HepG2 (cell line): ENCODE data around the gene ERCC4. TPM values are rescaled to one million over a fixed set of nuclear protein-coding genes. Genes with fewer than 3 reads are reported as not detected.

ENCODE experiments used
- ELF1 ChIP-seq: sonication (generic); formaldehyde crosslinking; IDR thresholded peaks from 2 replicates; pipeline ENCODE4 v1.4.0; 2020; ENCODE audit warnings: missing genetic modification reagents
- HMGXB4 ChIP-seq, 2 experiments: sonication (generic) in 1 of 2; formaldehyde crosslinking in 1 of 2; IDR thresholded peaks; 2 replicates each; pipeline versions ENCODE4 v1.4.0 to v1.6.1; 2018 to 2020; ENCODE audit warnings: missing genetic modification reagents in 2 of 2, borderline replicate concordance in 1 of 2, low read depth in 1 of 2, mild to moderate bottlenecking in 1 of 2, missing biosample characterization in 1 of 2
- JUNB ChIP-seq: sonication (generic); formaldehyde crosslinking; IDR thresholded peaks from 2 replicates; pipeline ENCODE4 v1.8.0; 2022; ENCODE audit warnings: missing genetic modification reagents, mild to moderate bottlenecking, borderline replicate concordance
- MAZ ChIP-seq, 2 experiments: sonication (generic) in 1 of 2; formaldehyde crosslinking in 1 of 2; IDR thresholded peaks; 2 replicates each; pipeline versions ENCODE4 v1.5.0 to v1.6.1; 2012 to 2020; ENCODE audit warnings: low read depth in 2 of 2, mild to moderate bottlenecking in 2 of 2, borderline replicate concordance in 1 of 2, improper control_type of control experiment in 1 of 2, low read length in 1 of 2, missing genetic modification reagents in 1 of 2, moderate library complexity in 1 of 2
- NCOA2 ChIP-seq: sonication (generic); formaldehyde crosslinking; IDR thresholded peaks from 2 replicates; pipeline ENCODE4 v1.8.0; 2022; ENCODE audit warnings: inconsistent platforms
- NCOA5 ChIP-seq: sonication (generic); formaldehyde crosslinking; IDR thresholded peaks from 2 replicates; pipeline ENCODE4 v1.4.0; 2020; ENCODE audit warnings: missing genetic modification reagents
- NFIC ChIP-seq: IDR thresholded peaks from 2 replicates; pipeline ENCODE4 v1.6.1; 2012; ENCODE audit warnings: mild to moderate bottlenecking, low read length, inconsistent platforms
- PHF21A ChIP-seq: sonication (generic); formaldehyde crosslinking; IDR thresholded peaks from 2 replicates; pipeline ENCODE4 v1.5.0; 2020; ENCODE audit warnings: mild to moderate bottlenecking, missing genetic modification reagents
- RAD51 ChIP-seq: fragments of 450-650 bp; IDR thresholded peaks from 2 replicates; pipeline ENCODE4 v1.6.1; 2016; ENCODE audit warnings: borderline replicate concordance
- RBM39 ChIP-seq: fragments of 200-400 bp; formaldehyde crosslinking; IDR thresholded peaks from one replicate; pipeline ENCODE4 v1.6.1; 2018; ENCODE audit warnings: antibody characterized with exemption, mild to moderate bottlenecking, low read depth, low read length; ENCODE audit not compliant: poor library complexity, severe bottlenecking
- RFX3 ChIP-seq: IDR thresholded peaks from 2 replicates; pipeline ENCODE4 v1.6.1; 2016; ENCODE audit warnings: missing biosample characterization, missing genetic modification reagents
- SNAI1 ChIP-seq: sonication (generic); formaldehyde crosslinking; IDR thresholded peaks from 2 replicates; pipeline ENCODE4 v1.5.0; 2020; ENCODE audit warnings: mild to moderate bottlenecking, missing genetic modification reagents, borderline replicate concordance
- SNAPC5 ChIP-seq: sonication (generic); formaldehyde crosslinking; IDR thresholded peaks from 2 replicates; pipeline ENCODE4 v1.8.1; 2023; ENCODE audit warnings: mild to moderate bottlenecking, missing genetic modification reagents, borderline replicate concordance
- TBX2 ChIP-seq: sonication (generic); formaldehyde crosslinking; IDR thresholded peaks from 2 replicates; pipeline ENCODE4 v1.5.0; 2020; ENCODE audit warnings: missing genetic modification reagents, mild to moderate bottlenecking, borderline replicate concordance
- TEF ChIP-seq: sonication (generic); formaldehyde crosslinking; IDR thresholded peaks from 2 replicates; pipeline ENCODE4 v1.5.0; 2020; ENCODE audit warnings: missing genetic modification reagents
- TRIM22 ChIP-seq: fragments of 450-650 bp; IDR thresholded peaks from 2 replicates; pipeline ENCODE4 v1.6.1; 2017
- XRCC5 ChIP-seq: fragments of 200-400 bp; formaldehyde crosslinking; optimal IDR thresholded peaks from 2 replicates; pipeline ENCODE3; 2017; ENCODE audit warnings: mild to moderate bottlenecking, low read length
- ZBED4 ChIP-seq: sonication (generic); formaldehyde crosslinking; IDR thresholded peaks from 2 replicates; pipeline ENCODE4 v1.4.0; 2020; ENCODE audit warnings: missing genetic modification reagents, borderline replicate concordance
- ZNF441 ChIP-seq: sonication (generic); formaldehyde crosslinking; IDR thresholded peaks from 2 replicates; pipeline ENCODE4 v1.7.0; 2021; ENCODE audit warnings: missing genetic modification reagents, borderline replicate concordance
- ZNF652 ChIP-seq: IDR thresholded peaks from 2 replicates; pipeline ENCODE4 v1.6.1; 2016; ENCODE audit warnings: low read depth, borderline replicate concordance
- ZNF878 ChIP-seq: sonication (generic); formaldehyde crosslinking; IDR thresholded peaks from 2 replicates; pipeline ENCODE4 v1.8.1; 2023; ENCODE audit warnings: mild to moderate bottlenecking, missing genetic modification reagents, moderate library complexity
- polyA plus RNA-seq, 8 experiments: library from polyadenylated mRNA; depleted of rRNA in 3 of 8; stranded (reverse) in 7 of 8; unstranded in 1 of 8; fragments of >200 nt; fragmentation: Illumina TruSeq in 4 of 8; extraction: Trizol in 4 of 8; gene quantifications; 2 replicates each; pipeline versions ENCODE4 v1.2.1 to v1.2.3, GENCODE V29; 2011 to 2016; ENCODE audit warnings: low read depth in 4 of 8, missing spikeins in 1 of 8, mixed read lengths in 1 of 8; ENCODE audit not compliant: insufficient read depth in 1 of 8
- total RNA-seq, 5 experiments: library from RNA; depleted of rRNA; stranded (reverse); fragments of >200 nt; fragmentation: Illumina TruSeq; extraction: Trizol; gene quantifications; 2 replicates each; pipeline ENCODE4 v1.2.3, GENCODE V29; 2016; ENCODE audit warnings: low read depth in 1 of 5

Gene ERCC4
- total and polyA plus RNA-seq, 2 of the 13 experiments (the other 11 are each of a cell fraction or from before 2014, with no cell fraction given) = 5.4 to 15.2 TPM

- 0 out of 2 replicates have a peak, but pooled peaks have one; percentile 27 for TF ChIP-seq ZNF441
- no peak for TF ChIP-seq MAZ (IDR thresholded peaks at IDR 0.05; ENCODE audit: borderline replicate concordance, low read depth, low read length)
- no peak for TF ChIP-seq MAZ (CRISPR knock-in tag; IDR thresholded peaks at IDR 0.05; ENCODE audit: low read depth)
- TF ChIP-seq NFIC = no peak
- no peak for TF ChIP-seq JUNB (CRISPR knock-in tag)
- TF ChIP-seq ZNF652 = no peak
- no peak for TF ChIP-seq TRIM22
- TF ChIP-seq RBM39 = no peak
- peak; percentile 30; the same call in 1 of the 2 replicates for TF ChIP-seq ZBED4 (CRISPR knock-in tag)
- TF ChIP-seq RFX3 (CRISPR knock-in tag) = no peak
- TF ChIP-seq SNAI1 (CRISPR knock-in tag) = no peak
- no peak for TF ChIP-seq SNAPC5 (CRISPR knock-in tag)
- TF ChIP-seq NCOA2 (CRISPR knock-in tag) = 0 out of 2 replicates have a peak, but pooled peaks have one; percentile 23
- TF ChIP-seq ZNF878 (CRISPR knock-in tag) = 0 out of 2 replicates have a peak, but pooled peaks have one; percentile 24
- no peak for TF ChIP-seq NCOA5
- no peak for TF ChIP-seq TEF (CRISPR knock-in tag)
- TF ChIP-seq TBX2 (CRISPR knock-in tag) = no peak
- peak; percentile 82 for TF ChIP-seq XRCC5
- peak; percentile 34; the same call in 1 of the 2 replicates for TF ChIP-seq ELF1 (CRISPR knock-in tag)
- no peak for TF ChIP-seq RAD51
- TF ChIP-seq PHF21A (CRISPR knock-in tag) = no peak
- TF ChIP-seq HMGXB4 (CRISPR knock-in tag; IDR thresholded peaks at IDR 0.05; ENCODE audit: borderline replicate concordance in 1 of 2, low read depth in 1 of 2) = peak in 1 of 2 experiments; percentile 53; a peak in 1 of 4 replicates
Measured at GRCh38 chr16:13873835-13874438, 46.0 kb upstream of the ERCC4 start (continued).
